Spinal cord (tissue), 10 donors: ENCODE measurements around the gene ROPN1. TPM values are rescaled to one million over a fixed set of nuclear protein-coding genes. Genes with fewer than 3 reads are reported as not detected.

Experiments used
- DNase-seq, 6 donors: peaks; one replicate each; pipeline versions ENCODE4 v3.0.0 to v3.0.0-alpha.2; 2013 to 2015; ENCODE audit warnings: low spot score in 6 of 6, low read depth in 4 of 6
- H3K27ac ChIP-seq: one replicate; pipeline ENCODE4 v1.5.1; 2013; ENCODE audit warnings: low read depth, low read length, control low read depth
- H3K27me3 ChIP-seq: one replicate; pipeline ENCODE4 v1.6.1; 2013; ENCODE audit warnings: low read length; ENCODE audit not compliant: control insufficient read depth, insufficient read depth
- H3K36me3 ChIP-seq: one replicate; pipeline ENCODE4 v1.6.1; 2013; ENCODE audit warnings: low read length; ENCODE audit not compliant: control insufficient read depth, insufficient read depth
- H3K4me1 ChIP-seq: one replicate; pipeline ENCODE4 v1.6.1; 2013; ENCODE audit warnings: low read length; ENCODE audit not compliant: control insufficient read depth, insufficient read depth
- H3K4me3 ChIP-seq: one replicate; pipeline ENCODE4 v1.5.1; 2013; ENCODE audit warnings: low read depth, low read length, control low read depth
- H3K9me3 ChIP-seq: one replicate; pipeline ENCODE4 v1.6.1; 2013; ENCODE audit warnings: low read length; ENCODE audit not compliant: control insufficient read depth, insufficient read depth
- WGBS: methylation state at CpG from one replicate; pipeline ENCODE4 v1.1.5; 2013; ENCODE audit warnings: missing lambda C conversion rate; ENCODE audit not compliant: insufficient coverage; 5-methylcytosine and 5-hydroxymethylcytosine counted together
- polyA plus RNA-seq, 2 donors: library from polyadenylated mRNA; unstranded; fragments of 120-200 nt; gene quantifications; one replicate each; pipeline ENCODE4 v1.2.1, GENCODE V29; 2013; ENCODE audit not compliant: insufficient read length in 2 of 2
- total RNA-seq, 2 donors: library from RNA; depleted of rRNA in 1 of 2; stranded (reverse); fragments of 120-200 nt in 1 of 2; fragments of >200 nt in 1 of 2; gene quantifications; one replicate each; pipeline versions ENCODE4 v1.2.3 to v1.2.4, GENCODE V29; 2013 to 2014
- donor health status: healthy.

The ROPN1 gene
- total and polyA plus RNA-seq, 4 donors: 0.42 TPM; not detected in 3

- H3K27ac ChIP-seq: no peak overlapping the region
- H3K27me3 ChIP-seq: no peaks in the 10 kb centered on the region
- no peaks in the 10 kb centered on the region for H3K9me3 ChIP-seq
- H3K4me1 ChIP-seq: no peaks in the 10 kb centered on the region
- WGBS: 95% methylated on average over 4 of the region's 4 CpGs
- no peak overlapping the region for H3K4me3 ChIP-seq
- H3K36me3 ChIP-seq: peaks cover 14% of the 10 kb centered on the region
- no peak for DNase-seq
Observed at GRCh38 chr3:123952844-123953520, 38.9 kb downstream of the ROPN1 start.

- WGBS: 94% methylated on average over 2 of the region's 6 CpGs
- H3K4me1 ChIP-seq: no peaks in the 10 kb centered on the region
- no peak overlapping the region for H3K27ac ChIP-seq
- no peak for DNase-seq
- H3K36me3 ChIP-seq: peaks cover 14% of the 10 kb centered on the region
- no peaks in the 10 kb centered on the region for H3K27me3 ChIP-seq
- H3K9me3 ChIP-seq: no peaks in the 10 kb centered on the region
- H3K4me3 ChIP-seq: no peak overlapping the region
Observed at GRCh38 chr3:123951522-123952447, 40.1 kb downstream of the ROPN1 start.

GRCh38 chr3:123949641-123950040 lies 42.3 kb downstream of the ROPN1 start:
- H3K9me3 ChIP-seq: no peaks in the 10 kb centered on the region
- no peak overlapping the region for H3K27ac ChIP-seq
- DNase-seq: no peak
- no peaks in the 10 kb centered on the region for H3K27me3 ChIP-seq
- no peak overlapping the region for H3K4me3 ChIP-seq
- 100% methylated on average over 1 of the region's 2 CpGs for WGBS
- H3K4me1 ChIP-seq: no peaks in the 10 kb centered on the region
- peaks cover 14% of the 10 kb centered on the region for H3K36me3 ChIP-seq

- Histone ChIP-seq H3K27ac (no peak overlapping the region), H3K27me3 (no peaks in the 10 kb centered on the region), H3K4me1 (no peaks in the 10 kb centered on the region), H3K9me3 (no peaks in the 10 kb centered on the region), H3K36me3 (peaks cover 13% of the 10 kb centered on the region), H3K4me3 (no peak overlapping the region)
- DNase-seq: no peak
- WGBS: no CpG with 5 or more reads among the region's 9 CpGs
Observed at GRCh38 chr3:123948449-123948848, 43.5 kb downstream of the ROPN1 start.

GRCh38 chr3:123947482-123947881 lies 44.4 kb downstream of the ROPN1 start:
- no peaks in the 10 kb centered on the region for H3K9me3 ChIP-seq
- H3K36me3 ChIP-seq: peaks cover 8% of the 10 kb centered on the region
- H3K27ac ChIP-seq: no peak overlapping the region
- no peak overlapping the region for H3K4me3 ChIP-seq
- DNase-seq: no peak
- H3K4me1 ChIP-seq: no peaks in the 10 kb centered on the region
- no peaks in the 10 kb centered on the region for H3K27me3 ChIP-seq

- no peaks in the 10 kb centered on the region for H3K9me3 ChIP-seq
- no peaks in the 10 kb centered on the region for H3K4me1 ChIP-seq
- WGBS: no CpG with 5 or more reads among the region's 1 CpG
Observed at GRCh38 chr3:123941542-123941941, 50.4 kb downstream of the ROPN1 start.

GRCh38 chr3:123941121-123941520 lies 50.8 kb downstream of the ROPN1 start:
- no CpG with 5 or more reads among the region's 2 CpGs for WGBS
- peak in 2 of 6 donors; percentile 37 to 57 for DNase-seq

More at GRCh38 chr3:123941542-123941941, 50.4 kb downstream of the ROPN1 start:
- H3K36me3 ChIP-seq: peaks cover 3% of the 10 kb centered on the region
- no peak overlapping the region for H3K4me3 ChIP-seq
- no peaks in the 10 kb centered on the region for H3K27me3 ChIP-seq
- no peak overlapping the region for H3K27ac ChIP-seq
- DNase-seq: no peak

GRCh38 chr3:123939706-123940105 lies 52.2 kb downstream of the ROPN1 start:
- Histone ChIP-seq H3K4me3 (no peak overlapping the region), H3K36me3 (peaks cover 3% of the 10 kb centered on the region), H3K9me3 (no peaks in the 10 kb centered on the region), H3K27me3 (no peaks in the 10 kb centered on the region), H3K27ac (no peak overlapping the region), H3K4me1 (no peaks in the 10 kb centered on the region)
- WGBS: no CpG with 5 or more reads among the region's 2 CpGs
- no peak for DNase-seq

More at GRCh38 chr3:123941121-123941520, 50.8 kb downstream of the ROPN1 start:
- H3K27ac ChIP-seq: no peak overlapping the region
- H3K4me1 ChIP-seq: no peaks in the 10 kb centered on the region
- H3K27me3 ChIP-seq: no peaks in the 10 kb centered on the region
- H3K4me3 ChIP-seq: no peak overlapping the region
- H3K9me3 ChIP-seq: no peaks in the 10 kb centered on the region
- peaks cover 3% of the 10 kb centered on the region for H3K36me3 ChIP-seq

GRCh38 chr3:123936400-123936799 lies 55.5 kb downstream of the ROPN1 start:
- Histone ChIP-seq H3K4me1 (no peaks in the 10 kb centered on the region), H3K36me3 (peaks cover 7% of the 10 kb centered on the region), H3K27me3 (no peaks in the 10 kb centered on the region), H3K27ac (no peak overlapping the region), H3K9me3 (no peaks in the 10 kb centered on the region), H3K4me3 (no peak overlapping the region)
- no peak for DNase-seq
- 80% methylated on average over 1 of the region's 2 CpGs for WGBS

- Histone ChIP-seq H3K27me3 (no peaks in the 10 kb centered on the region), H3K4me1 (no peaks in the 10 kb centered on the region), H3K9me3 (no peaks in the 10 kb centered on the region), H3K27ac (no peak overlapping the region), H3K4me3 (no peak overlapping the region), H3K36me3 (peaks cover 7% of the 10 kb centered on the region)
- DNase-seq: no peak
Observed at GRCh38 chr3:123935830-123936229, 56.1 kb downstream of the ROPN1 start.
